T-helper 1 cell treated with Interleukin-12 subunit alpha and Interleukin-12 subunit beta and Interleukin-4 antibody, amounts not matched to agents 30 ng/mL and 1 ng/mL, for 36 hours (primary cell): ENCODE data around the gene POU6F2. TPM values are rescaled to one million over a fixed set of nuclear protein-coding genes. Genes with fewer than 3 reads are reported as not detected.
"Not testable (repeated sequence)": the region's sequence is repeated elsewhere in the genome, so short reads cannot be mapped to it uniquely, and the experiment has no call there.

Experiments used
- intact Hi-C: fragments of 100-400 bp; cut with micrococcal nuclease; formaldehyde crosslinking; loops from one replicate; pipeline ENCODE4 v1.15.1; 2024
- total RNA-seq: library from RNA; stranded (reverse); gene quantifications from 2 replicates; pipeline ENCODE4 v1.2.3, GENCODE V29; 2022

POU6F2 gene
- total RNA-seq, 1 donor from 2014 or later, result 0.32 TPM

DNA sequence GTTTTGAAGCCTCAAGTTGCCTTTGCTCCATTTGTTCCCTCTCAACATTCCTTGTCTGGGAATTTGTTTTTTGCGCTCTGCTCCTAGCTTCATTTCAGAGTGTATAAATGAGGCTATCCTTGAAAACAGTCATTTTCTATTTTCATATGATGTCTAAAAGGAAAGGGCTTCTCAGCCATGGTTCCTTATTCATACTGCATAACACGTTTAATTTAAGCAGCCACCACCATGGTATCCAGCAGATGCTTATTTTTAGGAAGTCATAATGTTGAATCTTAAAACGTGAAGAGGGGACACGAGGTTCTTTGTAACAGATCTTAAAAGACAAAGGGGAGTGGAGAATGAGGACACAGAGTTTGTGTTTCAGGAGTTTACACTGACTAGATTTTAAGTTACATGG lies 14.5 kb downstream of the POU6F2 start:
- intact Hi-C loops, result no loop called here

DNA sequence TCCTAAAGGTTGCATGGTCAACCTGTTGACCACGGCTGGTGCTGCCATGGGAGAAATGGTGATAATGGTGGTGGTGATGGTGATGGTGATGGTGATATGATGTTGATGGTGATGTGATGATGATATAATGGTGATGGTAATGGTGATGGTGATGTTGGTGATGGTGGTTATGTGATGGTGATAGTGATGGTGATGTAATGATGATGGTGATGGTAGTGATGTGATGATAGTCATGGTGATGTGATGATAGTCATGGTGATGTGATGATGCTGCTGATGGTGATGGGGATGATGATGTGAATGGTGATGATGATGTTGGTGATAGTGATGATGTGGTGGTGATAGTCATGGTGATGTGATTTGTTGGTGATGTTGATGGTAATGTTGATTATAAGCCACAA lies 23.9 kb downstream of the POU6F2 start:
- intact Hi-C loops, result no loop called here

DNA sequence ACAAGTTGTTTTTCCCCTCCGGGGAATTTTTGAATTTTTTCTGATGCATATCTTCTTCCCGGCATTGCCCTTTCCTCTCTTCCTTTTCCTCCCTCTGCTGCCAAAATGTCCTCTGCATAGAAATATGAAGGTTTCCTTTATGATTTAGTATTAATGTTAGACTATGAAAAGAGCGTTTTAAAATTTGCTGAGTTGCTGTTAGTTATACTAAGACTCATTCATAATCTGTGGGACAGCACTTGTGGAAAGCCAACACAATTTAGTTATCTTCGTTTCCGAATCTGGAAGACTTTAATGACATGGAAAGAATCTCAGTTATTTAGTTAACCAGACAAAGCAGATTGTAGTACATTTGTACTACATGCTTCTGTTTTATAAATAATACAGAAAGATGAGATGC lies 25.0 kb downstream of the POU6F2 start:
- intact Hi-C loops, result no loop called here

DNA sequence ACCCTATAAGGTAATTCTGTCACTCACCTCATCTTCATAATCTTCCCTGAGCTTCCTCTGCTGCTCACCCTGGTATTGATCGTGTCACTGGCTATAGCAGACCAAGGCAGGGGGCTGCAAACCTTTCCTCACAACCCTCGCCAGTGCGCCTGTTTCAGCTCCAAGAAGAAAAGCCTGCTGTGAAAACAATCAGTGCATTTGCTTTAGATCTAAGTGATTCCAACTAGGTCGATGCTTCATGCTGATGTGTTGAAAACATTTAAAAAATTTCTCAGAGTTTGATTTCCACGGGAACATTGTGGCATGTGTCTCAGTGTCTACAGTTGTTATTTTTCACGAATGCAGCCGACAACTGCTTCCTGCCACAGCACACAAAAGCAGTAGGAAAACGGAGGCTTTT lies 27.3 kb downstream of the POU6F2 start:
- intact Hi-C loops, result no loop called here

DNA sequence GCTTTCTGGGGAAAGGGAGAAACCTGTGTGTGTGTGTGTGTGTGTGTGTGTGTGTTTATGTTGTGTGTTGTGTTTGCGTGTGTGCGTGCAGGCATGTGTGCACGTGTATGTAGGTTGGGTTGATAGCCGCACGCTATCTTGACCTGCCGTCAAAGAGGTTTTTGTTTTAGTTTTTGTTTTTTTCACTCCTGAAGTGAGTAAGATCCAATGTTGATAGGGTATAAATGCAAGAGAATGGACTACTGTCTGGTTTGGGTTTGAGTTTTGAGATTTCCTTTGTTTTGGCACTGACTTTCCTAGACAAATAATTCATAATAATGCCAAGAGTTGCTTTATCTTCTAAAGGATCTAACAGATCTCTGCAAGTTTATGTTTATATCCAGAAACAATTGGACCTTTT lies 27.8 kb downstream of the POU6F2 start:
- intact Hi-C loops, result no loop called here

DNA sequence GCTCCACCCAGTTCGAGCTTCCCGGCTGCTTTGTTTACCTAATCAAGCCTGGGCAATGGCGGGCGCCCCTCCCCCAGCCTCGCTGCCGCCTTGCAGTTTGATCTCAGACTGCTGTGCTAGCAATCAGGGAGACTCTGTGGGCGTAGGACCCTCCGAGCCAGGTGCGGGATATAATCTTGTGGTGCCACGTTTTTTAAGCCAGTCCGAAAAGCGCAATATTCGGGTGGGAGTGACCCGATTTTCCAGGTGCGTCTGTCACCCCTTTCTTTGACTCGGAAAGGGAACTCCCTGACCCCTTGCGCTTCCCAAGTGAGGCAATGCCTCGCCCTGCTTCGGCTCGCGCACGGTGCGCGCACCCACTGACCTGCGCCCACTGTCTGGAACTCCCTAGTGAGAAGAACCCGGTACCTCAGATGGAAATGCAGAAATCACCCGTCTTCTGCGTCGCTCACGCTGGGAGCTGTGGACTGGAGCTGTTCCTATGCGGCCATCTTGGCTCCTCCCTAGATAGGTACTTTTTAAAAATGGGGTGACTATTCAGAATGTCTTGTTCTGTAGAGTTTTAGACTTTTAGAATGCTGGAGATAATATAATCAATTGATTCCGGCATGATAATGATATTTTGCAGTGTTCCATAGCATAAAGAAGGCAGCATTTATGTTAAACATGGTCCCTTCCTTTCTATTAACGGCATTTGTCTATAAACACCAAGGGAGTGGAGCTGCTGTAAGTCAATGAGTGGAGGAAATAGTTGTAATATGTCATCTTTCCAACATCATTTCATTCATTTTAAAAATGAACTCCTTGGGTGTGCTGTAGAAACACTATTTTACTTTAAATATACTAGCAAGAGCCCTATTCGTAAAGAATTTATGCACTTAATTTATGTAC lies 35.6 kb downstream of the POU6F2 start:
- intact Hi-C loops, result not testable (repeated sequence)

DNA sequence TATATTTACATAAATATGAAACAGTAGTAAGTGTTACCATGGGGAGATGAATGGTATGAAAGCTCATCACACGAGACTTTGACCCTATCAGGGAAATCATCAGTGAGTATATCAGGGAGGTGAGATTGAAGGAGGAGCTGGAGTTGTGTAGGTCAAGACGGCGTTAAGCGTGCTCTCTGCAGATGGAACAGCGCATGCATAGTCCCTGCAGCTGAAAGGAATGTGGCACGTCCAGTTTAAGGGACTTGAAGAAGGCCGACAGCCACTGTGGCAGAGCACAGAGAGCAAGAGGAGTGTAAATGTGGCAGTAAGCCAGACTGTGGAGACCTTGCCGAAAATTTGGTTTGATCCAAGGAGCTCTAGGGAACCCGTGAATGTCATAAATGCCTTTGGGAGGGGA lies 38.9 kb downstream of the POU6F2 start:
- intact Hi-C loops, result no loop called here

DNA sequence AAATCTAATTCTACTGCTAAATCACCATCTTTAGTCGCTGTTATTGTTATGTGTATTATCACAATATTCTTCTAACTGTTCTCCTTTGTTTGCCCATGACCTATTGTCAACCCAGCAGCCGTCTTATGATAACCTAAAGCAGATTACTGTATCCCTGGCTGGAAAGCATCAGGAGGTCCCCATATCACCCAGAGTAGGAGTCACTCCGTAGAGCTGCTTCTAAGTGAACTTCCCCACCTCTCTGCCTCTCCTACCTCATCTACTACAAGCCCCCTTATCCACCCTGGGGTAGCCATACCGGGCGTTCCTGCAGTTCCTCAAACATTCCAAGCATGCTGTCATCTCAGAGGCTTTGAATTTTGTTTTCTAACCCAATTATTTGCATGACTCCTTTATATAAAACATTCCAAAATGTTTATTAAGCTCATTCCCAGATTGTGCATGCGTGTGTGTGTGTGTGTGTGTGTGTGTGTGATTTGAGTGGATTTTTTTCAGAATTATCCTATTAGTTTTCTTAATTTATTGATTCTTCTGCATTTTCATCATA lies 39.7 kb downstream of the POU6F2 start:
- intact Hi-C loops, result no loop called here

DNA sequence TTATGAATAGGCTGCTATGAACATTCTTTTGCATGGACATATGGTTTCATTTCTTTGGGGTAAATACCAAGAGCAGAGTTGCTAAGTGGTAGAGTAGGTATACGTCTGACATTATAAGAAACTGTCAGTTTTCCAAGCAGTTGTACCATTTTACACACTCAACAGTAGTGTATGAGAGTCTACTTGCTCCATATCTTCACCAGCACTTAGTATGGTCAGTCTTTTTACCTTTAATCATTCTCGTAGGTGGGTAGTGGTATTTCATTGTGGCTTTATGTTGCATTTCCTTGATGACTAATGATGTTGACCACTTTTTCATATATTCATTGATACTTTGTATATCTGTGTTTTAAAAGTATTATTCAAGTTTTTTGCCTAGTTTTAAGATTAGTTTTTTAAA lies 45.1 kb downstream of the POU6F2 start:
- intact Hi-C loops, result no loop called here

DNA sequence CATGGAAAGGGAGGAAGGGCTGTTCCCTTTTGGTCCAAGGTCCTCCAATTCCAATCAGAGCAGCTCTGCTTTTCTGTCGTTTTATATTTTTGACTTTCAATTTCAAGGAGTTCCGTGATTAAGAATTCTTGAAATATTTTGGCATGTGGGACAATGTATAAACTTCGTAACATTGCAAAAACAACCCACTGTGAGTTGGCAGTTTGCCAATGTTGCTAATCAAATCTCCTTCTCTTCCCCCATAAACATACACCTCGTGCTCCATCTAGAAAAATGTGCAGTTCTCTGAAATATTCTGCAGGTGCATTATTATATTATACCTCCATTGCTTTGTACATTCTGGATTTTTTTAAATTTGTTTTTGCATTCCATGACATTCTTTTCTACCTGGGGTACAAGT lies 49.8 kb downstream of the POU6F2 start:
- intact Hi-C loops, result no loop called here

DNA sequence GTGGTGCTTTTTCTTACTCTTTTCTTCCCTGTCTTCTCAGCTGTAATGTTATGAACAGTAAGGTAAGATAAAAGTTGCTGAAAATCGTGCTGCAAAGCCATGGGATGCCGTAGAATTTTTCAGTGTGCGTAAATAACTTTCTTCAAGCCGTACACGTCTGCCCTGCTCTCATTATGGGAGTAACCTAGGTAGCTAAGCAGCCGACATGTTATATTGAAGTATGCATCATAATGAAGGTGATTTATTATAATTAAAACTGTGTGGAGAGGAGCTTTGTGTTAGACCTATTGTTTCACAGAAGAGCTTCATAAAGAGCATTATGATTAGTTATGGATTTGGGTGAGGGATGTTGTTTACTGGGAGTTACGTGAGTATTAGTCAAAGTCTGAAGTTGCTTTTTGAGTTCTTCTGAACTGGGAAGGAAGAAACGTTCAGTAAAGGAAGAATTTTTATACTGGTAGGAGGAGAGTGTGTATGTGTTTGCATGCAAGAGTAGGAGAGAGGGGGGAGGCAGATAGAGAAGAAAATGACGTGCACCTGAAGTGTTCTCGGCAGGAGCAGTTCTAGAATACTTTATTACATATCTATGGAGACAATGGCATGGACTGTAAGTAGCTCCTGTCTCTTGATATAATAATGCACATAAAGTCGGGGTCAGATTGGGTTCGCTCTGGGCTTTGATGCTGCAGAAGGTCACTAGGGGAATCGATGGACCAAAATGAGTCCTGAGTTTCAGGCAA lies 56.3 kb downstream of the POU6F2 start:
- intact Hi-C loops, result no loop called here

DNA sequence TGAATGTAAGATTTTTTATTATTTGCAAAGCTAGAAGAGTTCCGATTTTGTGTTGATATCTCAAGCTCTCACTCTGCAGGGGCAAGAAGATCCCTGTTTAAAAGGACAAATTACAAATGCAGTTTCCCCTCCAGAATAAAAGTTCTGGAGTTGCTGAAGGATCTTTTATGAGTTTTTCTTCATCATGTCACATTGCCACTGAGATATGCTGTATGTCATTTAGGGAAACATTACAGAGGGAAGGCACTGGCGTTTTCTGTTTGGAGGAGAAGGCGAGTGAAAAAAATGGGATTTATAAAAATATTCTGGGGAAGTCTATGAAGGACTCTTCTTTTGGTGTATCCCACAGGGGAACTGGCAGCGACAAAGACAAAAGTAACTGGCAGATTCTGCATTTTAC lies 57.4 kb downstream of the POU6F2 start:
- intact Hi-C loops, result no loop called here

DNA sequence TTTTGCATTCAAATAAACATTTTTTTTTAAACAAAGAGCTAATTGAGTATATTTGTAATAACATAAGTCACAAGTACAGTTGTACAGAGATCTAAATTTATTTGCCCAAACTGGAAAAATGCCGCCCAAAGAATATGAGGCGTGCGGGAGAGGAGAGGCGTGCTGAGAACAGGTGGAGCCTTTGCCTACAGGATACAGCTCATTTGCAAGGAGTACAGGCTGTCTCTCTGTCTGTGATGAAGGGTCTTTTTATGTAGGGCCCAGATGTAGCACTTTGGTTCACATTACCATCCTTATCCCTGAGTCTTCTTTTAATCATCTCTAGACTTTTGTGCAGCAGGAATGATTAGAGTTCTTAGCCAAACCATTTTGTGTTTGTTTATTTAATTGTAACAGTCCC lies 58.2 kb downstream of the POU6F2 start:
- intact Hi-C loops, result no loop called here

DNA sequence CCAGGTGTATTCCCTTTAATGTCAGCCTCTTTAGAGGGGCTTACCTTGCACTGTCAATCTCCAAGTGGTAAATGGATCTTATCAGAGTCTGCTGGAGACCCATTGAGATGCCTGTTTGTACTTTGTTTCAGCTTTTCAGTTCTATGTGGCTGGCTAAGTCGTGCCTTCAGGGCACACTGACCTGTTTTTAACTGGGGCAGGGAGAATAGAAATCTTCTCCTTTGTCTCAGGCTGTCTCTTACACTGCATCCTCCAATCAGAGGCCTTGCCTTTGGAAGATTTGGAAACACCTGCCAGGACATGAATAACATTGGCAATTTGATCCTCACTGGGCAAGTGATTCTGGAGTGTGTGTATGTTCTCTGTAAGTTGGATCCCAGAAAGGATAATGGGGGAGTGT lies 65.0 kb downstream of the POU6F2 start:
- intact Hi-C loops, result no loop called here

DNA sequence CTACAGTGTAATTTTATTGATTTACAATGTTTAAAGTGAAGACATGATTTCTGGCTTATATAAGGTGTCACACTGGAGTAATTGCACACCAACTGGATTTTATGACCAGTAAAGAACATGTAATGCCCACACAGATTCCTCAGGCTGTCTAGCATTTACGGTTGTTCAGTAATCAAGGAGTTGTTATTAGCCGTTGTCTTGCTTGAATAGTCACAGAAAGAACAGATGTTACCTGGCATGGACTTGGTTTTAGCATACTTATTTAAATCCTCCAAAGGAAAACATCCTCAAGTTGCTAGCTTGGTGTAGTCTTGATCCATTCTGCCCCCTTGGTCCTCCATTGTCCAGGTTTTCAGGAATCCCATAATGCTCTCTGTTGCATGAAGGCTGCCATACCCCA lies 65.8 kb downstream of the POU6F2 start:
- intact Hi-C loops, result no loop called here

DNA sequence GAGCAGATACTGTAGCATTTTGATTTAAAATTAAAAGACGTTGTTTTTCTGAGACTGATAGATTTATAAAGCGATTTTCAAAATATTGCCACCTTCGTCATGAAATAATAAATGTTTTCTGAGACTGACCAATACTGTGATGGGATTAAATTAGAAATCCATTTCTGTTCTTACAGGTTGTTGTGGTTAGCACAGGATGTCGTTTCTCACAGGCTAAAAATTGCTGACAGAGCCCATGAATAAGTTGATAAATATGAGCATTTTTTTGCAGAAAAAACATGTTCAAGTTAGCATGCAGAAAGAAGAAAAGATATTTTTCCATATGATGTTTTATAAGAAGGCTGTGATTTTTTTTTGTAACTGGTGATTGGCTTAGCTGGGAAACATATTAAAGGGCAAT lies 66.8 kb downstream of the POU6F2 start:
- intact Hi-C loops, result no loop called here

DNA sequence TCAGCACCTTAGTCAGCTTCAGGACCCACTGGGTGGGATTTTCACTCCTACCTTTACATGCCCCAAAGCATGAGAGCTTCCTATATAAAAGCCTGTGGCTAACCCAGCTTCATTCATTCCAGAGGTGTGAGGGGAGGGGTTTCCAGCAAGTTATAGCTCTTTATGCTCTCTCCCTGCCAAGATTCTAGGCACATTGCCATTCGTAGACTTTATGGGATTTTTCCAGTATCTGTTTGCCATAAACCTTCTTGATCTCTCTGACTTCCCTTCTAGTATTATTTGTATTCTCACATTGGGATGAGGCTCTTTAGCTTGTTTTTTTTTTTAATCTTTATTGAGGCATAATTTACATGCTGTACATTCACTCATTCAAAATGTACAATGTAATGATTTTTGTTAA lies 67.5 kb downstream of the POU6F2 start:
- intact Hi-C loops, result no loop called here

DNA sequence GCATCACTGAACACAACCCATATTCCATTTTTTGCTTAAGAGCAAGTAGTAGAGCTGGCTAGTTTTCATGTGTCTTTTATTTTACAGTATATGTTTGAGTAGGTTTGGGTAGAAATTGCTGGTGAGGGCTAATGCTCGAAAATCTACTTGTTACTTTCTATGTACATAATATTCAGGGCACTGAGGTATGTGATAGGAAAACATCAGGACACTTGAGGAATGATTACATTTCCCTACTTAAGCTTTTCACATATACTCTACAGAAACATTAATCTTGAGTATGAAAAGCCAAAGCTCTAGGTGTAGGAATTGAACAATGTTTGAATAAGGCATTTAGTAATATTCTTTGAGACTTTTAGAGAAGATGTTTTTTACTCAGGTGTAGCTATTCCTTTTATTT lies 73.6 kb downstream of the POU6F2 start:
- intact Hi-C loops, result no loop called here

DNA sequence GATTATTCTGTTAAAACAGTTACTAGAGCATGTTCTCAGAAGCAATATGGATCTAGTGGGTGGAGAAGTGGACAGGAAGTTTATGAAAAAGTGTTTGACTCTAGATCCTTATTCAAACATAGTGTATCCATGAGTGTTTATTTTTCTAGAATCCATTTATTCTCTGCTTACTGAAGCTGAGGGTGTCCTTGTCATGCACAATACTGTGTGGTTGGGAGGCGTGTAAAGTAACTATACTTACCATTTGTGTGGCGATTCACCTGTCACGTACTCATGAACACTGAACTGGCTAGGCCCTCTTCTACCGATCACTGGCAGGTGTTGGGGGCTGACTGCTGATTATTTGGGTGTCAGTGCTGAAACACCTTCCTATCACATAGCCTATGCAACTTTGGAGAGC lies 74.0 kb downstream of the POU6F2 start:
- intact Hi-C loops, result no loop called here

DNA sequence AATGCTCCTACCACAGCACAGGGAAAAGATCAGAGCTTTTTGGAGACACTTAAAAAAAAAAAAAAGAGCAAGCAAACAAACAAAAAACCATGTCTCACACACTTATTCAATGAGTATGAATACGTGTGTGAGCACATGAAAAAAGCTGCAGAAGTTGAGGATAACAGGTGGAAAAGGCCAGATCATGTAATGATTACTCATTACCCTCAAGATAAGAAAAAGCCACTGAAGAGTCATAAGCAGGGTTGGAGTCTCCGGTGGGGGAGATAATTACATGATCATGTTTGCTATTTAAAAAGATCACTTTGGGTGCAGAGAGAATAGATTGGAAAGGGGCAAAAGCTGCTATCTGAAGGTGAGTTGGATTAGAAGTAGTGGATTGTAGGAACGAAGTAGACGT lies 77.0 kb downstream of the POU6F2 start:
- intact Hi-C loops, result no loop called here

DNA sequence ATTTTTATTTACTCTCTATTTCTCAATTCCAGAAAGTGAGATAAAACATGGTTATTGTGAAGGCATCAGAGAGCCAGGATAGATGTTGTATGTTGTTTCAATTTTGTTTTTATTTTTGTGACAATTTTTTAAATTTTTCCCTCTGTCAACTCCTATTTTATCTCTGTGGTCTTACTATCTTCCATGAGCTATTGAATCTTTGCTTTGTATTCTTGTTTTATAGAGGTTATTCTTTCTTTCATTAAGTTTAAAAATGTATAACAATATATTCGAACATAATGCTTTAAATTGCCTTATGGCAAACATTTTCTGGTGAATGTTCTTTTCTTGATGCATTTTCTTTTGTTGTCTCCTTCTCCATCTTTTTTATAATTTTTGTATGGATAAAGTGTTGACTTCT lies 78.4 kb downstream of the POU6F2 start:
- intact Hi-C loops, result no loop called here

DNA sequence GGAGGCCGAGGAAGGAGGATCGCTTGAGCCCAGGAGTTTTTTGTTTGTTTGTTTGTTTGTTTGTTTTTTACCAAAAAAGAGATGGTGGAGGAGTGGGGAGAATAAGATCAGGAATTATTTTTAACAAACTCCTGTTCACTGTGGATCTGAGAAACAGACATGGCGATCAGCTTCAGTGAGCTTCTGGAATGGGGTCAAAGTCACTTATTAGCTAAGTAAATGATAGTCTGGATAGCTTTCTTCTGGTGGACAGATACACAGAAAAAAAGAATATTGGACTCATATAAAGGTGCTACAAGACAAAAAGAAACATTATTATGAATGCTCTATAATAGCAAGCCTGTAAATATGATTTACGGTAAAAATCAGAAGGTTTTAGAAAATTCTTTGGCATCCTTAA lies 85.1 kb downstream of the POU6F2 start:
- intact Hi-C loops, result no loop called here

DNA sequence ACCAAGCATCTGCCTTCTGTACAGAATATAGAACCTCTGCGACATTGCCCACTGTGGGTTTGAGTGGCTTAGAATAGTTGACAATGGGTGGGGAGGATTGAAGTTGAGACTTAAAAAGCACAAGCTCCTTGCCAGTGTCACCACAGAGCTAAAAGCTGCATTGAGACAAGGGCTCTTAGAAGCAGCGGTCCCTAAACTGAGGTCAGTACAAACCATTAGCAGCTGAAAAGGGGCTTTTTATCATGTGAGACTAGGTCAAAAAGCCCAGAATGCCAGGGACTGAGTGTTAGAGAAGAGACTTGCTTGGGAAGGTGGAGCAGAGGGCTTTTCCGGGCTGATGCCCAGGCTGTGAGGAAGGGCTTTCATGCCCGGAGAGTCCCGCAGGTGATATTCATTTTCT lies 91.3 kb downstream of the POU6F2 start:
- intact Hi-C loops, result no loop called here
